Hepatic stellate cell (primary cell): ENCODE data around the gene CDH23.

Experiments
- DNase-seq: peaks from one replicate; pipeline ENCODE4 v3.0.0; 2011; ENCODE audit warnings: low spot score

CDH23 gene

DNA sequence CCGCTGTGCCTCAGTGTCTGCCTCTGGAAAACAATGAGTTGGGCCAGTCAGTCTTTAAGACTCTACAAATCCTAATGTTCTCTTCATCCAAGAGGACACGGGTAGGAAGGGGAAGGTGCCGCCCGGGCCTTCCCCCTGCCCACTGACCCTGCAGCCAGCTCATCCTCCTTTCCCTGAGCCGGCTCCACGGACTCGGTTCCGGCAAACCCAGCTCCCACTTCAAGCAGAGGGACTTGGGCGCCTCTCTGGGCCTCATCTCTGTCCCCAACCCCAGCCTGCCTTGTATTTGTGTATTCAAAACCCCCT is 227.2 kb downstream of the CDH23 start:
- no peak for DNase-seq

DNA sequence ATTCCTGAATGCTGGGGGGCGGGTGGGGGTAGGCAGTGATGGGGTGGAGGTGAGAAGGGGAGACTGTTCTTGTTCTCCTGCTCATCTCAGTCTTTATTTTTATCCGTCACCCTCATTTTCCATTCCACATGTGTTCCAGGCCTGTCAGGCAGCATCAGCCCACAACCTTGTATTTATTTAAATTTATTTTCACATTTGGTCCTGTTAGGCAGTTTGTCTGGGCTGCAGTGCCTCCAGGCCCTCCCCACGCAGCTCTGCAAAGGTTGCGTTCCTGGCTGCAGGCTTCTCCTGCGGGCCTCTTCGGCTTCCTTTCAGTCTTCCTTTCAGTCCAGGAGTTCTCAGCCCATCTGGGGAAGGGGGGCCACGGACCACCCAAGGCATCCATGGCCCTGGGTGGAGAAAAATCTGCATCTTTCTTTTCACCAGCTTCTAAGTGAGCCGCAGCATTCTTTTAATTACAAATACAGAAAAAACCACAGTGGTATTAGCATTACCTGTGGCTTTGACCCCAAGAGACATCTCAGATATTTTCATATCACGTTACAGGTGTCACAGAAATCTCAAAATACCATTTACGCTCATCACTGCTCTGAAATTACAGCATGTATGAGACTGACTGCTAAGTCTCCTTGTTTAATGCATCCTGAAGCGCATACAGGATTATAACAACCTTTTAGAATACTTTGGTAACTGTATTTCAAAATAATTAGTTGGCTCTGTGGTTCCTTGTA is 228.9 kb downstream of the CDH23 start:
- no peak for DNase-seq

DNA sequence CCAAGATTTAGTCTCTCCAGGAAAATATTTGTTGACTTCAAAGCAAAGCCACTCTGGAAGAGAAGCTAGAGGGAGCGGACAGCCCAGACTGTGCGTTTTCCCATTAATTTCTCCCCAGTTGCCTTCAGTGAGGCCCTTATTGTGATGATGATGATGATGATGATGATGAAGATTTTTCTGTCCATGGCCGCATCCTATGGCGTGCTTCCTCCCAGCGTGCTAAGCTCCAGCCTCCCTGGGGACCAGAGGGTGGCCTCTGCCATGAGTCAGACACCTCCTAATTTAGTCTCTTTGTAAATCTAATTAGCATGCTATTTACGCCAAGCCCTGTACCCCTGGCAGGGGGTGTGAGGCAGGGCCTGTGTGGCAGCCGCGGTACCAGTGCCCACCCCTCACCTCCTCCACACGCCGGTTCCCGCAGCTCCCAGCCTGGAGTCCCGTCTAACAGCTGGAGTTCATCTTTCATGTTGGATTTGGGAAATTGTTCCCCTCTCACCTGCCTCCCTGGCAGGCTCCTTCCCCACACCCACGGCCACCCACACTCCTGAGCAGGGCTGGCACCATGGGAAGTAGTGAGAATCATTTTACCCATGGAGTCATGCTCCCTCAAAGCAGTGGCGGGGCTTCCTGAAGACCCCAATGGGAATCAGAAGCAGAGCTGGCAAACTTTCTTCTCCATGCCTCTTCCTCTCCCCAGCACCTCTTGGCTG is 230.7 kb downstream of the CDH23 start:
- no peak for DNase-seq

DNA sequence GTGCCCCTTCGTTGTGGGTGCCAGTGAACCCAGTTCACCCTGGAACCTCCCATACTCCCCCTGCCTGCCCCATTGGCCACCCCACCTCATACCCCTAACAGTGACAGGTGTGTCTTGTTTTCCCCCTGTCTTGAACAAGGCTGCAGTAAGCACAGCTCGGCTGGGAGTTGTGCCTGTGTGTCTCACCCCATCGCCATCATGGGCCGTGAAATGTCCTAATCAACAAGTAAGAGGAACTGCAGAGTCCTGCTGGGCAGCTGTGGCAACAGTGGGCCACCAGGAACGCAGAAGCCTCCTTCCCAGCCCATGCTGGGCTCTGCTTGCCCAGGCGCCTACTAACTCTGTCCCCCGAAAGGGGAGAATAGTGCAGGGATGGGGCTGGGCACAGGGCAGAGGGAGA is 231.2 kb downstream of the CDH23 start:
- no peak for DNase-seq

DNA sequence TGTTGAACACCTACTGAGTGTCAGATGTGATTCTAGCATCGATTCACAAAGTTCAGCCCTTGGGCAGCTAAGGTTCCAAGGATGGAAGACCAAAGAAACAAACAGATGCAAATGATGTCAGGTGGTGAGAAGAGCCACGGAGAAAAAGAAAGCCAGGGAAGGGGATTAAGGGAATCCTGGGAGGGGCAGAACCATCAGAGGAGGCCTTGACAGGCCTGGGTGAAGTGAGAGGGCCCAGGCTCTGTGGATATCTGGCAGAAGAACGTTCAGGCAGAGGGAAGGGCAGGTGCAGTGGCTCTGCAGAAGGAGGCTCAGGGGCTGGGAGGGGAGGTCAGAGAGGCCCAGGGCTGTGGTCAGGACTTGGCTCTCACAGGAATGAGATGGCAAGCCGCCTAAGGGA is 232.4 kb downstream of the CDH23 start:
- no peak for DNase-seq

DNA sequence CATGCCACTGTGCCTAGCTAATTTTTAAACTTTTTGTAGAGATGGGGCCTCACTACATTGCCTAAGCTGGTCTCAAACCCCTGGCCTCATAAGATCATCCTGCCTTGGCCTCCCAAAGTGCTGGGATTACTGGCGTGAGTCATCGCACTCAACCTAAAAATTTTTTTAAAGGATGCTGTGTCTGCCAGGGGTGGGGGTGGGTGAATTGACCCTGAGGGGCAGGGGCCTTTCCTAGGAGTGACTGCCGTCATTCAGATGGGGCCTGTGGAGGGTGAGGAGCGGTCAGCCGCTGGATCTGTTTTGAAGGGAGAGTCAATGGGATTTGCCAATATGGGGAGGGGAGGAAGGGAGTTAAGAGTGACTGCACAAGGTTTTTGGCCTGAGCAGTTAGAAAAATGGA is 233.4 kb downstream of the CDH23 start:
- DNase-seq = no peak

DNA sequence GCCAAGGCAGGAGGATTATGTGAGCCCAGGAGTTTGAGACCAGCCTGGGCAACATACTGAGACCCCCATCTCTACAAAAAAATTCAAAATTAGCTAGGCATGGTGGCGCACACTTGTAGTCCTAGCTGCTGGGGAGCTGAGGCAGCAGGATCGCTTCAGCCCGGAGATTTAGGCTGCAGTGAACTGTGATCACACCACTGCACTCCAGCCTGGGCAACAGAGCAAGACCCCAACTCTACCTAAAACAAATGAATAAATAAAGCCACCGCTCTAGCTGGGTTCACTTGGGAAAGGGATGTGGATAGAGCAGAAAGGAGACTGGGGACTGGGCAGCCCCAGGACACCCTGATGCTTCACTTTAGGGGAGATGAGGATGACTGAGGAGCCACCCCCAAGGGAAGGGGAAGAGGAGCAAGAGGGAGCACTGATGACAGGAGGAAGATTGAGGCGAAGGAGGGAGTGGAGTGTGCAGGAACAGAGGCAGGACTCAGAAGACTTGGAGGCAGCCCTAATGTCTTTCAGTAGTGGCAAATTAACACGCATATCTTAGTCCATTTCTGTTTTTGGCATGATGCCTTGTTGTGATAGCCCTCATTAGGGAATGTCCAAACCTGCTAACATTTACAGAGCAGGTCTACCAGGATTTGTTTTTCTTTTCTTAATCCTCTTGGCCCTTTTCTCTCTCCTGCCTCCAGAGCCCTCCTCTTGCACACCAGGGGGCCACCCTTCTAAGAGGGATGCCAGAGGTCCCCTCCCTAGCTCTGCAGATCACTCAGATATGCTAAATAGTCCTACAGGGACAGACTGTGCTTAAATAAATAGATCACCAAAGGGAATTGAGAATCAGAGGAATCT is 234.5 kb downstream of the CDH23 start:
- no peak for DNase-seq

DNA sequence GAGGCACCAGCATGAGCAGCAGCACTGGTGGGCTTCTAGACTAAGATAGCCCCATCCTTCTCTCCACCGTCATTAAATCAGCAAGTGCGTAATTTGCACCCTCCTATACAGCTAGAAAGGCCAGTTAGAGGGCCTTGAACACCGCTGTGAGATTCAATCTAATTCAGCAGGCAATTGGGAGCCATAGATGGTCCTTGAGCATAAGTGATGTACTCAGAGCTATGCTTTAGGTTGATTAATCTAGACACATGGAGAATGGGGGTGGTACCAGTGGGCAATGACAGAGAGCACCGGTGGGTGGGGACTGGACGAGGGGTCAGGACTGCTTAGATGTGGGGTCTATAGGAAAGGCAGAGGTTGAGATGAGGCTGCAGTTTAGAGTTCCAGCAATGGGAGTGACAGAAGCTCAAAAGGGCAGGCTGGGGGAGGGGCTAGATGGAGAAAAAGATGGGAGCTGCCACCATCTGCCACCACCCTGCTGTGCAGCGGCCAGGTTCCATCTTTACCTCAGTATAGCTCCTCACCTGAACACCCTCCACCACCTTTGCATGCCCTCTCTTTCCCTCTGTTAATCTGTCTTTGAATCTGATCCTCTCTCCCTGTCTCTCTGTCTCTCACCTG is 235.6 kb downstream of the CDH23 start:
- no peak for DNase-seq

DNA sequence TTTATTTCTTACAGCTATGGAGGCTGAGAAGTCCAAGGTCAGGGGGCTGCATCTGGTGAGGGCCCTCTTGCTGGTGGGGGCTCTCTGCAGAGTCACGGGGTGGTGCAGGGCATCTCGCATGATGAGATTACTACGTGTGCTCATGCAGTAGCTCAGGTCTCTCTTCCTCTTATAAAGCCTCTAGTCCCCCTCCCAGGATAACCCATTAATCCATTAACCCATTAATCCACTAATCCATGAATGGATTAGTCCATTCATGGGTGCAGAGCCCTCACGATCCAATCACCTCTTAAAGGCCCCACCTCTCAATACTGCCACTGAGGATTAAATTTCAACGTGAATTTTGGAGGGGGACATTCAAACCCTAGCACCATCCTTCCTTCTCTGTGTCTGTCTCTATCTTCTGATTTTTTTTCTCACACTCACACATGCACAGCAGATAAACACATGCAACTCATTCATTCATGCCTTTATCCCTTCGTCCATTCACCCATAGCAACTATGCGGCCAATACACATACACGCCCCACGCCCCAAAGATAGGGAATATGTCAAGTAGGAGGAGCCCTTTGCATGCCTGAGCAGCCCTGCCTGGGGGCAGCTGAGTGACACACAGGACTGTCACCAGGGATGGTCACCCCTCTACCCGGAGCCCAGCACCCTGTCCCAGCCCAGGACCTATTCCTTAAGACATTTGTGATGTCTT is 236.3 kb downstream of the CDH23 start:
- no peak for DNase-seq

DNA sequence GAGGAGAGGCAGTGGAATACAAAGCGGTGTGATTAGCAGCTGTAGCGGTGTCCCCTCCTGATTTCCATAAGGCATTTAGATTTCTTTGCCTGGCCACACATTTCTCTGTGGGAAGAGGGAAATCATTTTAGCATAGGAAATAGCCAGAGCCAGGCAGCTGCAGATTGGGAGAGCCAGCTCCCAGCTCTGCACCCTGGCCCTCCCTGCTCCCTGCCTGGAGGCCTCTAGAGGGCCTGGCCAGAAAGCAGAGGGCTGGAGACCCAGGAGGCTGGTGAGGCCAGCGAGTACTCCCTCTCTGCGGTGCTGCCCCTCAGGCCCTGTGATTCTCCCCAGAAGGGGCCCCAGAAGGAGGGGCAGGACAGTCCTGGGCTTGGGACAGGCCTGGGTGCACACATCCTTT is 237.2 kb downstream of the CDH23 start:
- no peak for DNase-seq

DNA sequence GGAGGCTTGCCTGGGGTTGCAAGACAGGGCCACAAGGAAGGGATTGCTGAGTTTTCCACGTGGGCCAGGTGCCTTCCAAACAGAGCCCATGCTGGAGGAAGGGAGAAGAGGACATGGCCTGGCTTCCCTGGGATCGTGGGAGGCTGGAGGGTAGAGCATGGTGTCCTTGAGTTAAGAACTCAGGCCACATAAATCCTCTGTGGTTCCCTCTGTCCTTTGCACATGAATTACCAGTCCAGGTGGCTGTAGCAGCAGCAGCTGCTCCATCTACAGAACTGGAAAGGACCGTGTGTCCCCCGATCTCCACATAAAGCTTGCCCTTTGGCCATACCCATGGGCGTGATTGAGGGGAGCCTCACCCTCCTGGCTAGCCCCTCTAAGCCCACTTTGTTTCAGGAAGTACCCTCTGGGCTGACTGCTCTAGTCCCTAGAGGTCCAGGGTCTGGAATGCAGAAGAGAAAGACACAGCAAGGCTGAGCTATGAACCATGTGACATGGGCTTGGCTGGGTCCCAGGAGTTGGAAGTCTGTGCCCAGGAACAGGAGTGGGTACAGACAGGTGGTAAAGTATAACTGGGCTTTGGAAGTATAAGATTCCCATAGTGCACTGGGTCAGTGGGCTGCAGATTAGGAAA is 237.9 kb downstream of the CDH23 start:
- no peak for DNase-seq

DNA sequence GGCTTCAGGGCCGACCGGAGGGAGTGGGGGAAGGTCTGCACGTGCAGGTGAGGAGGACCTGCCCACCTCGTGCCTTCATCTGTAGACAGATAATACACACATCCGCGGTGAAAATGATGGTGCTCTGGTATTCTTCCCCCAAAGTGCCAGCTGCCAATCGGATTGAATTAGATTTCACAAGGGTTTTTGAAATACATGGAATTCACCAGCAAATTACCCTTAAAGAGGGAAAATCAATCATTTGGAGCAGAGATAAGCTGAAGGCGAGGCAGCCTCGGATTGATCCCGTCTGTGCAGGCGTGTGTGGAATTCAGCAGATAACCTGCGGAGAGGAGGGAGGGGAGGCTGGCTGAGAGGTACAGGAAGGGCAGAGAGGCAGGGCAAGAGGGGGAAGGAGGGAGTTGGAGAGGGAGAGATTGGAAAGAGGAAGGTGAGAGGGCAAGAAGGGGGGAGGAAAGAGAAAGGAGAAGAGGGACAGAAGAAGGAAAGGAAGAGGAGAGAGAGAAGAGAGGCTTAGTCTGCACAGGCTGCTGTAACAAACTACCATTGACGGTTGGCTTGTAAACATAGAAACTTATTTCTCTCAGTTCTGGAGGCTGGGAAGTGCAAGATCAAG is 238.6 kb downstream of the CDH23 start:
- DNase-seq = no peak

DNA sequence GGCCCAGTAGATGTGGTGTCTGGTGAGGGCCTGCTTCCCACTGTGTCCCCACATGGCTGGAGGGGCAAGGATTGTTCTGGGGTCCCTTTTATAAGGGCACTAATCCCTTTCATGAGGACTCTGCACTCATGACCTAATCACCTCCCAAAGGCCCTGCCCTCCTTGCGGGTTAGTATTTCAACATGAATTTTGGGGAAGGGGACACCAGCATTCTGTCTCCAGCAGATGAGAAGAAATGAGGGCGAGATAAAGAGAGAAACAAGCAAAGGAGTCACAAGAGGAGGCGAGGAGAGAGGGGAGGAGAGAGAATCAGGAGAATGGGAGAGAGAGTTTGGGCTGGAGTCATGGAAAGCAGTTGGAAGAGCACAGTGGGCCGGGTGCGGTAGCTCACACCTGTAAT is 239.1 kb downstream of the CDH23 start:
- no peak for DNase-seq

DNA sequence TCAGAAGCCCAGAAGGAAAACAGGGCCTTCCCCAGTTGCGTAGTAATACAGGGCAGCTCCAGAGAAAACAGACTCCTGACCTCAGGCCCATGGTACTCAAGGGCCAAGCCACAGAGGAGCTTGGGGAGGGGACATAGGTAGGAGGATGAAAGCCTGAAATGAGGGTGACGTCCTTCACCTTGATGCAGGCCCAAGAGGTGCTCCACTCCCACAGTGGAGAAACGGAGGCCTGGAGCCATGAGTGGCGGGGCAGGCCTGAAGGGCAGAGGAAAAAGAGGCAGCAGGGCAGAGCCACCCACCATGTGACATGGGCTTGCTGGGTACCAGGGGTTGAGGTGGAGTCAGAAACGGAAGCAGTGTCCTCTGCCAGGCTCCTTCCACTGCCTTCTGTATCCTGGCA is 239.9 kb downstream of the CDH23 start:
- DNase-seq = no peak

DNA sequence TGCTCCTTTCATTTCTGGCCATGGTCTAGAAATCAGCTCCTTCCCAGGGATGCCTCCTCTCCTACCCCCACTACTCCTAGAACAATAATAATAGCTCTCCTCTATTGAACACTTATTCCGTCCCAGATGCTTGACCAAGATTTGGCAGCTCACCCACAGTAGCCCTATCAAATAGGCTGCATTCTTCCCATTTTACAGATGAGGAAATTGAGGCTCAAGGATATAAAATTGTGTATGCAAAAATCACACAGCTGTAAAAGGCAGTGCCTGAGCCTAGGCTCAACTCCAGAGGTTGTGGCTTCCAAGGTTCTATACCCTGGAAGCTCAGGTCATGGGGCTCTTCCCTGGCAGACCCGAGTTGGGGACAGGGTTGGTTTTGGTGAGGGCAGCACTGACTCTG is 240.6 kb downstream of the CDH23 start:
- no peak for DNase-seq

DNA sequence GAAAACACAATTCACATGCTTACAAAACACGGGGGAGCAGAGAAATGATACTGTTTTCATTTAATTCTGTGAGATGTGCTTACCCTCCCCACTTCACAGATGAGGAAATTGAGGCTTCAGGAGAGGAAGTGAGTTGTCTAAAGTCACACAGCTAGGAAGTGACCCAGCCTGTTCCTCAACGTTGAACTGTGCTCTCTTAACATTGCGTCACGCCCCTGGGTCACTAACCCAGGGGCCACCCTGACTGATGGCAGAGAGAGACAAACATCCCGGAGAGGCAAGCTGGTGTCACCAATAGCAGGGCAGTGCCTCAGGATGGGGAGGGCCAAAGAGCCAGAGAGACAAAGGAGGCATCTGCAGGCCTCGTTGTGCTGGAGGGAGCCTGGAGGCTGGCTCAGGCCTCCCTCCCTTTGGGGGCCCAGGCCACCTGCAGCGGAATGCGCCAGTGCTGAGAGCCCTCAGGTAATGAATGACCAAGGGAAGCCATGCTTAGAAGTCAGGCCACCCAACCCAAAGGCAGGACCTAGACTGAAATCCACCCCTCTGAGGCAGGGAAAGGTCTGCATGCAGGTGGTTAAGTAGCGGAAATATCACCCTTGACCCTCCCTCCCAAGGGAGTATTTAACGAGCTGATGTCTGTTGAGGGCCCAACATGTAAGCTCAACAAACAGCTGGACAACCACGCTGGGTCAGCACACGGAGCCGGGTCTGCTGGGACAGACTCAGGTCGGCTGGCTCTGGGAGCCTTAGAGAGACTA is 241.5 kb downstream of the CDH23 start:
- DNase-seq = no peak

DNA sequence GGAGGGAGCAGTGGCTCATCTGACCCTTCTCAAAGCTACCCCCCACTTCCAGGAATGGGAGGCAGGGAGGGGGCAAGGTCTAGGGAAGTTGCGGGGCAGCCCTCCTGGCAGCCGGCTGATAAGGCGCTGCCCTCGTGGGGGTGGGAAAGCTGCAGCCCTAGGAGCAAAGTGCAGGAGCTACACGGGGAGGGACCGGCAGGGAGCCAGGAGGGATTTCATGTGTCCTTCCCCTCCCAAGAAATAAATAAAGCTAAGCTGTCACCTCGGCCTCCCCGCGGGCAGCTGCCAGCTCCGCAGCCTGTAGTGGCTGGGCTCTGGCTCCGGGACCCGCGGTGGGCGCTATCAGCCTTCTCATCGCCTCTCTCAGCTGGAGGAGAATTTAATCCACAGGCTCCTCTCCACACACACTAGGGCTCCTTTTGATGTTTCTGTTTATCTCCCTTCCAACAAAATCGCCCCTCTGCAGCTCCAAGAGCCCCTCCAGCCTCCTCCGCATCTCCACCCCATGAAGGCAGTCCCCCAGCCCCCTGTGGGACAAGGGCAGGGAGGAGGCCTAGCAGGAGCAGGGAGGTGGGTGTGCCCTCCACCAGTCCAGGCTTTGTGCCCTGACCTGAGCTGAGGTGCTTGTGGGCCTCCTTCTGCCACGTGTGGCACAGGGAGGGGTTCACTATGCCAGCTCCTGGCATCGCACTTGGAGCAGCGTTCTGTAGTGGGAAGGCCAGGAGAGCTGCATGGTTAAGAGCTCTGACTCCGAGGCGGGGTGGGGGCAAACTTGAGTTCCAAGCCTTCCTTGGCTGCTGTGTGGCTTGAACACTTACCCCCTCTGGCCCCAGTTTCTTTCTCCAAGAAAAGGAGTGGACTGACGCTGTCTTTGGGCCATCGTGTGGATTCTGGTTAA is 242.4 kb downstream of the CDH23 start:
- no peak for DNase-seq

DNA sequence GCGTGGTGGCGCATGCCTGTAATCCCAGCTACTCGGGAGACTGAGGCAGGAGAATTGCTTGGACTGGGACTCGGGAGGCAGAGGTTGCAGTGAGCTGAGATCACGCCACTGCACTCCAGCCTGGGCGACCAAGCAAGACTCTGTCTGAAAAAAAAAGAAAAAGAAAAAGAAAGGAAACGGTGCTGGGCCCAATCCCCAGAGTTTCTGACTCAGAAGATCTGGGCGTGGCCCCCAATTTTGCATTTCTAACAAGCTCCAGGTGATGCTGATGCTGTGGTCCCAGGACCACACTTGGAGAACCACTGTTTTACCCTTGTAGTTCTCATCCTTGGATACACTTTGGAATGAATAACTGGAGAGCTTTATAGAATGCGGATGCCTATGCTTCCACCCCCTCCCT is 243.9 kb downstream of the CDH23 start:
- DNase-seq = no peak

DNA sequence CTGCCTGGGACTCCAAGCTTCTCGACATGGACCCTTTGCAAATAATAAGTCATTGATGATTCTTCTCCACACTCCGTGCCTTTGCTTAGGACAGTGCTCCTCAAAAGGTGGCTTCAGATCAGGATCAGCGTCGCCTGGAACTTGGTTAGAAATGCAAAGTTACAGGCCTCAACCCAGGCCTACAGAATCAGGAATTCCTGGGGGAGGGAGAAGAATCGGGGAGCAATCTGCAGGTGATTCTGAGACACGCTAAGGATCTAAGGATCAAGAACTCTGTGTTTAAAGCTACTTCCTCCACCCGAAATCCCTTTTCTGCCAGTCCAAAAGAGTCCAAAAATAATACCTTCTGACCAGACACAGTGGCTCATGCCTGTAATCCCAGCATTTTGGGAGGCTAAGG is 244.7 kb downstream of the CDH23 start:
- DNase-seq = no peak
